ENCODE results near the gene PRR19.
"Not testable (repeated sequence)": the region's sequence is repeated elsewhere in the genome, so short reads cannot be mapped to it uniquely, and the experiment has no call there.

The PRR19 gene

GRCh38 chr19:42333975-42334696 lies 32.2 kb downstream of the PRR19 start:
- DNase-seq (ENCODE audit: low read depth in 1 of 2, low spot score in 1 of 2), result no peak
- in situ Hi-C loops (cut with HindIII; ENCODE audit: low pct_unique_long_range_greater_than_20kb, low sequenced_read_pairs), result no loop called here
- TF ChIP-seq JUND (IDR thresholded peaks at IDR 0.05; ENCODE audit: low read depth), result no peak

- TF ChIP-seq JUND (IDR thresholded peaks at IDR 0.05; ENCODE audit: low read depth), result no peak
- in situ Hi-C loops (cut with HindIII; ENCODE audit: low pct_unique_long_range_greater_than_20kb, low sequenced_read_pairs), result no loop called here
- no peak for DNase-seq (ENCODE audit: low read depth in 1 of 2, low spot score in 1 of 2)
Observed at GRCh38 chr19:42334697-42335373, 32.9 kb downstream of the PRR19 start.

DNA sequence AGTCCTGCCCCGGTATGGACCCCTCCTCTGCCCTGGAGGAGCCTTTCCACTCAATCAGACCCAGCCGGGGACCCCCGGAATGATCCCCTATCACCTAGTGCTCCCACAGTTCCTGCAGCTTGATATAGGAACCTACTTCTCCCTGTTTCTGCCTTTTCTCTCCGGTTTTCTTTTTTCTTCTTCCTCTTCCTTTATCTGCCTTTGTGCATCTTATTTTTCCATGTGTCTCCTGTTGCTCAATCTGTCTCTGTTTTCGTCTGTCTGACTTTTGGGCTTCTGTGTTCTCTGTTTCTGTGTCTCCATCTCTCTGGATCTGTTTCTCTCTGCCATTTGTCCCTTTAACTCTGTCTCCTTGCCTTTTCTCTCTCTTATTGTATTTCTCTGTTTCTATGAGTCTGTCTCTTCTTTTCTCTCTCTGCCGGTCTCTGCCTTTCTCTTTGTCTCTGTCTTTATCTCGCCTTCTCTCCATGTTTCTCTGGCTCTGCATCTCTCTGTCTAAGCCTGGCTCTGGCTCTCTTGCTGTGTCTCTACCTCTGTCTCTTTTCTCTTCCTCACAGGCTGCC lies 33.5 kb downstream of the PRR19 start:
- no peak for TF ChIP-seq JUND (IDR thresholded peaks at IDR 0.05; ENCODE audit: low read depth)
- in situ Hi-C loops (cut with HindIII; ENCODE audit: low pct_unique_long_range_greater_than_20kb, low sequenced_read_pairs), result no loop called here
- DNase-seq (ENCODE audit: low read depth in 1 of 2, low spot score in 1 of 2), result no peak

- no peak for DNase-seq (ENCODE audit: low read depth in 1 of 2, low spot score in 1 of 2)
- TF ChIP-seq JUND (IDR thresholded peaks at IDR 0.05; ENCODE audit: low read depth), result no peak
- in situ Hi-C loops (cut with HindIII; ENCODE audit: low pct_unique_long_range_greater_than_20kb, low sequenced_read_pairs), result no loop called here
Observed at GRCh38 chr19:42335971-42336370, 34.0 kb downstream of the PRR19 start.

GRCh38 chr19:42339126-42339860 lies 37.4 kb downstream of the PRR19 start:
- in situ Hi-C loops (cut with HindIII; ENCODE audit: low pct_unique_long_range_greater_than_20kb, low sequenced_read_pairs); DNase-seq (ENCODE audit: low read depth in 1 of 2, low spot score in 1 of 2): not testable (repeated sequence)

DNA sequence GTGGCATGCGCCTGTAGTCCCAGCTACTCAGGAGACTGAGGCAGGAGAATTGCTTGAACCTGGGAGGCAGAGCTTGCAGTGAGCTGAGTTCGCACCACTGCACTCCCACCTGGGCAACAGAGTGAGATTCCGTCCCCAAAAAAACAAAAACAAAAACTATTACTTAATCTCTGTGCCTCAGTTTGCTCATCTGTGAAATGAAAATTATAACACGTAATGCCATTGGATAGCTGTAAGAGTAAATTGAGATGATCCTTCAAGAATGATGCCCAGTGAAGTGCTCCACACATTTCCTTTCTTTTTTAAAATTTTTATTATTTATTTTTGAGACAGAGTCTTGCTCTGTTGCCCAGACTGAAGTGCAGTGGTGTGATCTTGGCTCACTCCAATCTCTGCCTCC lies 38.0 kb downstream of the PRR19 start:
- DNase-seq (ENCODE audit: low read depth in 1 of 2, low spot score in 1 of 2); in situ Hi-C loops (cut with HindIII; ENCODE audit: low pct_unique_long_range_greater_than_20kb, low sequenced_read_pairs): not testable (repeated sequence)

DNA sequence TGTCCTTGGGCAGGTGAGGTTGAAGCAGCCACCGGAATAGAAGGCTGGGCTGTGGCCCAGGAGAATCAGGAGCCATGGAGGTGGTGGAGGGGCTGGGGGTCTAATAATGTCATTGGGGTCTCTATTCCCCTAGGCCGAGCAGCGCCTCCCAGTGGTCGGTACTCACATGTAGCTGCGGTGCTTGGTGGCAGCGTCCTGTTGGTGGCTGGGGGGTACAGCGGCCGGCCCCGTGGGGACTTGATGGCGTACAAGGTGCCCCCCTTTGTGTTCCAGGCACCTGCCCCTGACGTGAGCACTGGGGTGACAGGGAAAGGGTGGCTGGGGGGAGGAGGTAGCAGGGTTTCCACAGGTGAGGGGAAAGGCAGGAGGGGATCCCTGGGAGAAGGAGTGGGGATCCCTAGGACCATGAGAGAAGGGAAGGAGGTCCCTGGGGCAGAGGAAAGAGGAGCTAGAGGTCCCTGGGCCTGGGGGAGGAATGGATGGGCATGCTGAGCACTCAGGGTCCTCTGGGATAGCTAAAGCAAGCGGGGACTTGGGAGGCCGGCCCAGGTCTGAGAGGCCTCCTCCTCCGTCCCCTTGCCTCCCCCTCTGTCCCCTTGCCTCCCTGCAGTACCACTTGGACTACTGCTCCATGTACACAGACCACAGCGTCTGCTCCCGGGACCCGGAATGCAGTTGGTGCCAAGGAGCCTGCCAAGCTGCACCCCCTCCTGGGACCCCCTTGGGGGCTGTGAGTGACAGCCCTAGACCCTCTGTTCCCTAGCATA lies 41.6 kb downstream of the PRR19 start:
- no peak for TF ChIP-seq JUND (IDR thresholded peaks at IDR 0.05; ENCODE audit: low read depth)
- no peak for DNase-seq (ENCODE audit: low read depth in 1 of 2, low spot score in 1 of 2)
- in situ Hi-C loops (cut with HindIII; ENCODE audit: low pct_unique_long_range_greater_than_20kb, low sequenced_read_pairs), result no loop called here

GRCh38 chr19:42344336-42344893 lies 42.5 kb downstream of the PRR19 start:
- in situ Hi-C loops (cut with HindIII; ENCODE audit: low pct_unique_long_range_greater_than_20kb, low sequenced_read_pairs), result no loop called here
- no peak for DNase-seq (ENCODE audit: low read depth in 1 of 2, low spot score in 1 of 2)
- TF ChIP-seq JUND (IDR thresholded peaks at IDR 0.05; ENCODE audit: low read depth), result no peak

DNA sequence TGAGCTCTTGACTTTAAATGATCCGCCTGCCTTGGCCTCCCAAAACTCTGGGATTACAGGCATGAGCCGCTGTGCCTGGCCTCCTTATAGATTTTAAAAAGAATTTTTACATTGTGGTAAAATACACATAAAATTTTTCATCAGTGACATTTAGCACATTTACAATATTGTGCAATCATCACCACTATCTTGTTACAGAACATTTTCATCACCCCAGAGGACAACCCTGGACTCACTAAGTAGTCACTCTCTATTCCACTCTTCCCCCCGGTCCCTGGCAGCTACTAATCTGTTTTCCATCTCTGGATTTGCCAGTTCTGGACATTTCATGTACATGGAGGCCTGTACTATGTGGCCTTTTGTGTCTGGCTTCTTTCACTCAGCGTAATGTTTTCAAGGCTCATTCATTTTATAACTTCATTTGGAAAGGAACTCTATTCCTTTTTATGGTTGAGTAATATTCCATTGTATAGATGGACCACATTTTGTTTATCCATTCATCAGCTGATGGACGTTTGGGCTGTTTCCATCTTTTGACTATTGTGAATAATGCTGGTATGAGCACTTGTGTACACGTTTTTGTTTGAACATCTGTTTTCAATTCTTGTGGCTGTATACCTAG lies 43.4 kb downstream of the PRR19 start:
- no peak for TF ChIP-seq JUND (IDR thresholded peaks at IDR 0.05; ENCODE audit: low read depth)
- in situ Hi-C loops (cut with HindIII; ENCODE audit: low pct_unique_long_range_greater_than_20kb, low sequenced_read_pairs), result no loop called here
- no peak for DNase-seq (ENCODE audit: low read depth in 1 of 2, low spot score in 1 of 2)

DNA sequence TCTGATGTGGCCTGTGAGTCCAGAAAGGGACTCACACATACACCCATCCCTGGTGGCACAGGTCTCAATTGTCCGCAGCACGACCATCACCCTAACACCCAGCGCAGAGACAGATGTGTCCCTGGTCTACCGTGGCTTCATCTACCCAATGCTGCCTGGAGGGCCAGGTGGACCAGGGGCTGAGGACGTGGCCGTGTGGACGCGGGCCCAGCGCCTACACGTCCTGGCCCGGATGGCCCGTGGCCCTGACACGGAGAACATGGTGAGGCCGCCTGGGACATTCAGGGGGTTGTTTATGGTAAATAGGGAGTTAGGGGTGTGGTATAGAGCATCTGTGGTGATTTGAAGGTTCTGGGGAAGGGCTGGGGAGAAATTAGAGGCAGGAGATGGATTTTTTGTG lies 46.3 kb downstream of the PRR19 start:
- no peak for TF ChIP-seq JUND (IDR thresholded peaks at IDR 0.05; ENCODE audit: low read depth)
- in situ Hi-C loops (cut with HindIII; ENCODE audit: low pct_unique_long_range_greater_than_20kb, low sequenced_read_pairs), result no loop called here
- DNase-seq (ENCODE audit: low read depth in 1 of 2, low spot score in 1 of 2), result no peak

DNA sequence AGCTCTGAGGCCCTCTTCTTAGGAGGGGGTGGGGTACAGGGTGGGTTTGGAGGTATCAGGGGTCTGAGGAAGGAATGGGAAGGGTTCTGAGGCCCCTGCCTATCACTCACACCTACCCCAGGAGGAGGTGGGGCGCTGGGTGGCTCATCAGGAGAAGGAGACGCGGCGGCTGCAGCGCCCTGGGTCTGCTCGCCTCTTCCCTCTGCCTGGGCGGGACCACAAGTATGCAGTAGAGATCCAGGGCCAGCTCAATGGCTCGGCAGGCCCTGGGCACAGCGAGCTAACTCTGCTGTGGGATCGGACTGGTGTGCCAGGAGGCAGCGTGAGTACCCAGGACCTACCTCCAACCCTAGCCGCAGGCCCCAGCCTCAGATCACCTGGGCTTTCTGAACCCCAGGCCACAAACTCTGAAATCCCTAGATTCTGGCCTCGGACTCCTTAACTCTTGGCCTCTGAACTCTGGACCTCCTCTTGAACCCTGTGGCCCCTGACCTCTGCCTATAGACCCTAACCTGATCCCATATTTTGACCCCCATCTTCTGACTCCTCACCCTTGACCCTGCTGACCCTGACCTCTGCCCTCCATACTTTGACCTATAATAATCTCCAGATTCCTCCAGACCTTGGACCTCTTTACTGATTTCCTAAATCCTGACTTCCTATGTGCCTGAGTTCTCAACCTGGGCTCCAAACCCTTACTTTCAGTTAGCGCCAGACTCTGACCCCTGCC lies 47.6 kb downstream of the PRR19 start:
- in situ Hi-C loops (cut with HindIII; ENCODE audit: low pct_unique_long_range_greater_than_20kb, low sequenced_read_pairs), result no loop called here
- no peak for DNase-seq (ENCODE audit: low read depth in 1 of 2, low spot score in 1 of 2)
- no peak for TF ChIP-seq JUND (IDR thresholded peaks at IDR 0.05; ENCODE audit: low read depth)
